WTC11 (cell line): Measurements from ENCODE around the gene INPPL1. TPM values are rescaled to one million over a fixed set of nuclear protein-coding genes. Genes with fewer than 3 reads are reported as not detected.

Source experiments
- AFF4 ChIP-seq: sonication (generic); formaldehyde crosslinking; IDR thresholded peaks from 2 replicates; pipeline ENCODE4 v1.8.1; 2023; ENCODE audit warnings: mild to moderate bottlenecking, missing genetic modification reagents, borderline replicate concordance
- ATF1 ChIP-seq: sonication (generic); formaldehyde crosslinking; IDR thresholded peaks from 2 replicates; pipeline ENCODE4 v1.8.1; 2023; ENCODE audit warnings: mild to moderate bottlenecking, moderate library complexity, missing genetic modification reagents
- CBFB ChIP-seq: sonication (generic); formaldehyde crosslinking; IDR thresholded peaks from 2 replicates; pipeline ENCODE4 v1.8.1; 2022; ENCODE audit warnings: mild to moderate bottlenecking, low read depth, missing genetic modification reagents
- CDX4 ChIP-seq: fragments of 250-450 bp; sonication (Bioruptor Pico); IDR thresholded peaks from 2 replicates; pipeline ENCODE4 v1.9.0; 2021; ENCODE audit warnings: moderate library complexity, mild to moderate bottlenecking, inconsistent platforms, borderline replicate concordance
- CREB1 ChIP-seq: sonication (generic); formaldehyde crosslinking; IDR thresholded peaks from 2 replicates; pipeline ENCODE4 v1.8.0; 2023; ENCODE audit warnings: mild to moderate bottlenecking, missing genetic modification reagents
- CREM ChIP-seq: sonication (generic); formaldehyde crosslinking; IDR thresholded peaks from 2 replicates; pipeline ENCODE4 v1.8.1; 2022; ENCODE audit warnings: mild to moderate bottlenecking, missing genetic modification reagents, moderate library complexity
- ELF4 ChIP-seq: sonication (generic); formaldehyde crosslinking; IDR thresholded peaks from 2 replicates; pipeline ENCODE4 v1.8.1; 2022; ENCODE audit warnings: low read depth, mild to moderate bottlenecking, moderate library complexity, missing genetic modification reagents
- EMX1 ChIP-seq: fragments of 250-450 bp; sonication (Bioruptor Pico); IDR thresholded peaks from 2 replicates; pipeline ENCODE4 v1.8.0; 2021; ENCODE audit warnings: mild to moderate bottlenecking
- ERG ChIP-seq: fragments of 250-450 bp; sonication (Bioruptor Pico); IDR thresholded peaks from 2 replicates; pipeline ENCODE4 v1.8.0; 2021; ENCODE audit warnings: mild to moderate bottlenecking
- FOXK1 ChIP-seq: sonication (generic); formaldehyde crosslinking; IDR thresholded peaks from 2 replicates; pipeline ENCODE4 v1.8.0; 2022; ENCODE audit warnings: mild to moderate bottlenecking, moderate library complexity, missing genetic modification reagents
- HMGA2 ChIP-seq: fragments of 250-450 bp; sonication (Bioruptor Pico); IDR thresholded peaks from 2 replicates; pipeline ENCODE4 v1.4.0; 2021; ENCODE audit warnings: mild to moderate bottlenecking, moderate library complexity
- JAZF1 ChIP-seq: fragments of 250-450 bp; sonication (Bioruptor Pico); IDR thresholded peaks from 2 replicates; pipeline ENCODE4 v1.9.0; 2021; ENCODE audit warnings: moderate library complexity, mild to moderate bottlenecking, inconsistent platforms
- MXD4 ChIP-seq: fragments of 250-450 bp; sonication (Bioruptor Pico); IDR thresholded peaks from 2 replicates; pipeline ENCODE4 v1.8.0; 2021; ENCODE audit warnings: mild to moderate bottlenecking, moderate library complexity, borderline replicate concordance
- NFATC4 ChIP-seq: fragments of 250-450 bp; sonication (Bioruptor Pico); IDR thresholded peaks from 2 replicates; pipeline ENCODE4 v1.9.0; 2021; ENCODE audit warnings: mild to moderate bottlenecking
- NFYB ChIP-seq: sonication (generic); formaldehyde crosslinking; conservative IDR thresholded peaks from 2 replicates; pipeline ENCODE4 v1.8.0; 2022; ENCODE audit warnings: low read depth, missing genetic modification reagents
- NR2C2 ChIP-seq: sonication (generic); formaldehyde crosslinking; IDR thresholded peaks from 2 replicates; pipeline ENCODE4 v1.8.0; 2022; ENCODE audit warnings: mild to moderate bottlenecking, missing genetic modification reagents
- STAT6 ChIP-seq: sonication (generic); formaldehyde crosslinking; conservative IDR thresholded peaks from 2 replicates; pipeline ENCODE4 v1.8.1; 2023; ENCODE audit warnings: mild to moderate bottlenecking, low read depth, missing genetic modification reagents, moderate library complexity
- TCF7 ChIP-seq: sonication (generic); formaldehyde crosslinking; IDR thresholded peaks from 2 replicates; pipeline ENCODE4 v1.8.0; 2022; ENCODE audit warnings: mild to moderate bottlenecking, low read depth, missing genetic modification reagents, moderate library complexity
- TP53 ChIP-seq: sonication (generic); formaldehyde crosslinking; IDR thresholded peaks from 2 replicates; pipeline ENCODE4 v1.8.1; 2023; ENCODE audit warnings: mild to moderate bottlenecking, missing genetic modification reagents
- USF2 ChIP-seq: sonication (generic); formaldehyde crosslinking; IDR thresholded peaks from 2 replicates; pipeline ENCODE4 v1.8.1; 2023; ENCODE audit warnings: mild to moderate bottlenecking, missing genetic modification reagents, moderate library complexity
- ZBTB21 ChIP-seq: sonication (generic); formaldehyde crosslinking; IDR thresholded peaks from 2 replicates; pipeline ENCODE4 v1.8.1; 2023; ENCODE audit warnings: mild to moderate bottlenecking, missing genetic modification reagents, borderline replicate concordance
- ZNF121 ChIP-seq: sonication (generic); formaldehyde crosslinking; IDR thresholded peaks from 2 replicates; pipeline ENCODE4 v1.8.0; 2023; ENCODE audit warnings: missing genetic modification reagents
- ZNF138 ChIP-seq: sonication (generic); formaldehyde crosslinking; conservative IDR thresholded peaks from 2 replicates; pipeline ENCODE4 v1.8.1; 2022; ENCODE audit warnings: mild to moderate bottlenecking, moderate library complexity, missing genetic modification reagents
- ZNF416 ChIP-seq: fragments of 250-450 bp; sonication (Bioruptor Pico); IDR thresholded peaks from 2 replicates; pipeline ENCODE4 v1.9.0; 2021; ENCODE audit warnings: mild to moderate bottlenecking, inconsistent platforms
- ZNF671 ChIP-seq: fragments of 250-450 bp; sonication (Bioruptor Pico); IDR thresholded peaks from 2 replicates; pipeline ENCODE4 v1.8.0; 2021; ENCODE audit warnings: mild to moderate bottlenecking
- total RNA-seq: library from RNA; stranded (reverse); gene quantifications from 3 replicates; pipeline ENCODE4 v1.2.3, GENCODE V29; 2021
- TF ChIP-seq, protein P1 (sequence below): sonication (generic); formaldehyde crosslinking; IDR thresholded peaks from 2 replicates; pipeline ENCODE4 v1.8.0; 2022; ENCODE audit warnings: mild to moderate bottlenecking, missing genetic modification reagents
- TF ChIP-seq, protein P2 (sequence below): fragments of 250-450 bp; sonication (Bioruptor Pico); IDR thresholded peaks from 2 replicates; pipeline ENCODE4 v1.9.0; 2021; ENCODE audit warnings: mild to moderate bottlenecking

INPPL1 gene
- total RNA-seq, 1 experiment from 2014 or later, result 136 TPM

DNA sequence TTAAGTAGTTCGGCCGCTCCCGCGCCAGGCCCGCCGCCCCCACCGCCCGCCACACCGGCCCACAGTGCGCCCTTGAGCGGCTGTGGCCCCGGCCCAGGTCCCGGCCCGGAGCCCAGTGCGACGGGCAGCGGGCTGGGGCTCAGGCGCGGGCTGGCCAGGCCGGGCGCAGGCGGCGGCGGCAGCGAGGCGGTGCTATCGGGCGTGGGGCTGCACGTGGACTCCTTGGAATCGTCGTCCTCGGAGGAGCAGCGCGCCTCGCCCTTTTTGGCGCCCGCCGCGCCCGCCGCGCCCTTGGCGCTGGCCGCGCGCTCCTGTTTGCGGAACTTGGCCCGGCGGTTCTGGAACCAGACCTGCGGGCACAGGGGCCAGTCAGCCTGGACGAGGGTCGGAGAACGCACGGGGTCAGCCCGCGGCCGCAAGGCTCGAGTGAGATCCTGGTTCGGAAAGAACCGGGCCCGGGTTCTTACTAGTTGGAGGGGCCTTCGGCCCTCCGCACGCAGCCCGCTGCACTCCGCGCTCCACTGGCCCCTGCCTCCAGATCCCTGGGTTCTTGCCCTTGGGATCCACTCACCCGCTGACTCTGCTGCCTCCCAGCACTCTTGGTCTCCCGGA, 15.4 kb downstream of the INPPL1 start (continued):
- TF ChIP-seq STAT6 (CRISPR knock-in tag), result no peak
- peak; percentile 68; the same call in 1 of the 2 replicates for TF ChIP-seq TCF7 (CRISPR knock-in tag)
- TF ChIP-seq ATF1 (CRISPR knock-in tag), result 0 out of 2 replicates have a peak, but pooled peaks have one; percentile 49
- no peak for TF ChIP-seq ZNF138 (CRISPR knock-in tag)
- TF ChIP-seq ELF4 (CRISPR knock-in tag), result no peak
- no peak for TF ChIP-seq EMX1 (CRISPR knock-in tag)
- peak; percentile 26; the same call in 1 of the 2 replicates for TF ChIP-seq ZNF416
- TF ChIP-seq ZBTB21 (CRISPR knock-in tag), result no peak
- TF ChIP-seq FOXK1, result 0 out of 2 replicates have a peak, but pooled peaks have one; percentile 52
- TF ChIP-seq NFYB (CRISPR knock-in tag), result no peak
- TF ChIP-seq, protein P1, sequence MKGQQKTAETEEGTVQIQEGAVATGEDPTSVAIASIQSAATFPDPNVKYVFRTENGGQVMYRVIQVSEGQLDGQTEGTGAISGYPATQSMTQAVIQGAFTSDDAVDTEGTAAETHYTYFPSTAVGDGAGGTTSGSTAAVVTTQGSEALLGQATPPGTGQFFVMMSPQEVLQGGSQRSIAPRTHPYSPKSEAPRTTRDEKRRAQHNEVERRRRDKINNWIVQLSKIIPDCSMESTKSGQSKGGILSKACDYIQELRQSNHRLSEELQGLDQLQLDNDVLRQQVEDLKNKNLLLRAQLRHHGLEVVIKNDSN, result no peak; the same call in 1 of the 2 replicates
- TF ChIP-seq TP53 (CRISPR knock-in tag), result no peak
- TF ChIP-seq HMGA2 (CRISPR knock-in tag), result no peak
- no peak for TF ChIP-seq USF2 (CRISPR knock-in tag)
- TF ChIP-seq JAZF1 (CRISPR knock-in tag), result no peak
- no peak for TF ChIP-seq AFF4 (CRISPR knock-in tag)
- no peak for TF ChIP-seq CREB1 (CRISPR knock-in tag)
- TF ChIP-seq CDX4 (CRISPR knock-in tag), result no peak
- no peak for TF ChIP-seq MXD4 (CRISPR knock-in tag)
- TF ChIP-seq CBFB (CRISPR knock-in tag), result no peak
- TF ChIP-seq CREM (CRISPR knock-in tag), result peak; percentile 45; the same call in 1 of the 2 replicates
- TF ChIP-seq, protein P2, sequence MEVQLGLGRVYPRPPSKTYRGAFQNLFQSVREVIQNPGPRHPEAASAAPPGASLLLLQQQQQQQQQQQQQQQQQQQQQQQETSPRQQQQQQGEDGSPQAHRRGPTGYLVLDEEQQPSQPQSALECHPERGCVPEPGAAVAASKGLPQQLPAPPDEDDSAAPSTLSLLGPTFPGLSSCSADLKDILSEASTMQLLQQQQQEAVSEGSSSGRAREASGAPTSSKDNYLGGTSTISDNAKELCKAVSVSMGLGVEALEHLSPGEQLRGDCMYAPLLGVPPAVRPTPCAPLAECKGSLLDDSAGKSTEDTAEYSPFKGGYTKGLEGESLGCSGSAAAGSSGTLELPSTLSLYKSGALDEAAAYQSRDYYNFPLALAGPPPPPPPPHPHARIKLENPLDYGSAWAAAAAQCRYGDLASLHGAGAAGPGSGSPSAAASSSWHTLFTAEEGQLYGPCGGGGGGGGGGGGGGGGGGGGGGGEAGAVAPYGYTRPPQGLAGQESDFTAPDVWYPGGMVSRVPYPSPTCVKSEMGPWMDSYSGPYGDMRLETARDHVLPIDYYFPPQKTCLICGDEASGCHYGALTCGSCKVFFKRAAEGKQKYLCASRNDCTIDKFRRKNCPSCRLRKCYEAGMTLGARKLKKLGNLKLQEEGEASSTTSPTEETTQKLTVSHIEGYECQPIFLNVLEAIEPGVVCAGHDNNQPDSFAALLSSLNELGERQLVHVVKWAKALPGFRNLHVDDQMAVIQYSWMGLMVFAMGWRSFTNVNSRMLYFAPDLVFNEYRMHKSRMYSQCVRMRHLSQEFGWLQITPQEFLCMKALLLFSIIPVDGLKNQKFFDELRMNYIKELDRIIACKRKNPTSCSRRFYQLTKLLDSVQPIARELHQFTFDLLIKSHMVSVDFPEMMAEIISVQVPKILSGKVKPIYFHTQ (CRISPR knock-in tag), result no peak
- no peak for TF ChIP-seq NR2C2
- peak; percentile 45; the same call in 1 of the 2 replicates for TF ChIP-seq NFATC4 (CRISPR knock-in tag)
- 0 out of 2 replicates have a peak, but pooled peaks have one; percentile 5 for TF ChIP-seq ZNF121 (CRISPR knock-in tag)
- no peak for TF ChIP-seq ERG (CRISPR knock-in tag)
- TF ChIP-seq ZNF671 (CRISPR knock-in tag), result peak; percentile 69
